ENCODE measurements around the gene DSG3.

DNA sequence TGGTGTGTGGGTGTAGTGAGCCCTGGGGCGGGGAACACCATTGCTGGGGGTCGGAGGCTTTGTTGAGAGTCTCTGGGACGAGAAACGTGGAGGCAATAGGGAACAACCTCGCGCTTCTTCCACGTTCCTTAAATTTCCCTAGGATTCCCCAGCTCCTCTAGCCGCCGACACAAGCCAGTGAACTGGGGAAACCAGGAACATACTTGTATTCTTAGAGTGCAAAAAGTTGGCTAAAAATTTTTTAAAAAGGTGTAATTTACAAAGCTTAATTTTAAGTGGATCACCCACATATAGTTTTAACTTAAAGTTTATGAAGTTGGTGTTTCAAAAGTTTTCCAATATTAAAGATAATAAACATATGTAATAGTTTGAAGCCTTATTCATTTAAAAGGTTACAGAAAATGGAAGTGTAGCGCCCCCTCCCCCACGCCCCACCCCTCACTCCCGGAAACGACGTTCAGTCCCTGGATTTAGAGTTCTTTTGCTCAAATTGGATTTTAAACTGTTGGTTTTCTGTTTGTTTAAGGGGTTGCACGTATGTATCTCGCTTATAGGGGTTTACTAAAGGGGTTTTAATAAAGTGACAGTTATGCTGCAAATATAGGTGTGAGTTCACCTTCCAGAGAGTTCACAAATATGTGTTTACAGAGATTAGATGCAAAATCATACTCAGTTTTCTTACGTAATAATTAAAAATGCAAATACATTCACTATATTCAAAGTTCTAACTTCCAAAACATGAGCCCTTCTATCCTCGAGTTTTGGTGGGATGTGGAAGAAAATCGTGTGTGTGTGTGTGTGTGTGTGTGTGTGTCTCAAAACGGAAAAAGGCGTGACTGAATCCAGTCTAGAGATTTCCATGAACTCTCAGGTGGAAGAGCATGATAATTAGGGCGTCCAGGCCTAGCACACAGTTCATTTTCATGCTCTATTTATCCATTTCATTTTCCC lies 51.3 kb downstream of the DSG3 start:
- TF ChIP-seq, protein P1, sequence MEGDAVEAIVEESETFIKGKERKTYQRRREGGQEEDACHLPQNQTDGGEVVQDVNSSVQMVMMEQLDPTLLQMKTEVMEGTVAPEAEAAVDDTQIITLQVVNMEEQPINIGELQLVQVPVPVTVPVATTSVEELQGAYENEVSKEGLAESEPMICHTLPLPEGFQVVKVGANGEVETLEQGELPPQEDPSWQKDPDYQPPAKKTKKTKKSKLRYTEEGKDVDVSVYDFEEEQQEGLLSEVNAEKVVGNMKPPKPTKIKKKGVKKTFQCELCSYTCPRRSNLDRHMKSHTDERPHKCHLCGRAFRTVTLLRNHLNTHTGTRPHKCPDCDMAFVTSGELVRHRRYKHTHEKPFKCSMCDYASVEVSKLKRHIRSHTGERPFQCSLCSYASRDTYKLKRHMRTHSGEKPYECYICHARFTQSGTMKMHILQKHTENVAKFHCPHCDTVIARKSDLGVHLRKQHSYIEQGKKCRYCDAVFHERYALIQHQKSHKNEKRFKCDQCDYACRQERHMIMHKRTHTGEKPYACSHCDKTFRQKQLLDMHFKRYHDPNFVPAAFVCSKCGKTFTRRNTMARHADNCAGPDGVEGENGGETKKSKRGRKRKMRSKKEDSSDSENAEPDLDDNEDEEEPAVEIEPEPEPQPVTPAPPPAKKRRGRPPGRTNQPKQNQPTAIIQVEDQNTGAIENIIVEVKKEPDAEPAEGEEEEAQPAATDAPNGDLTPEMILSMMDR (IDR thresholded peaks at IDR 0.05; ENCODE audit: low read depth, low read length): no peak
- TF ChIP-seq EZH2phosphoT487 (IDR thresholded peaks at IDR 0.05; ENCODE audit: low read depth): no peak

All from OCI-LY3 (cell line).